DMS114 treated with DMSO at 0.1 percent for 48 hours (cell line): ENCODE data around the gene ERCC6.
A peak's percentile ranks its signal among the peaks of the same experiment; 100 is the strongest.

ENCODE experiments used
- DNase-seq: peaks from one replicate; lab custom pipeline; 2025; ENCODE audit not compliant: unreplicated experiment; lab: John Stamatoyannopoulos, UW

The ERCC6 gene

DNA sequence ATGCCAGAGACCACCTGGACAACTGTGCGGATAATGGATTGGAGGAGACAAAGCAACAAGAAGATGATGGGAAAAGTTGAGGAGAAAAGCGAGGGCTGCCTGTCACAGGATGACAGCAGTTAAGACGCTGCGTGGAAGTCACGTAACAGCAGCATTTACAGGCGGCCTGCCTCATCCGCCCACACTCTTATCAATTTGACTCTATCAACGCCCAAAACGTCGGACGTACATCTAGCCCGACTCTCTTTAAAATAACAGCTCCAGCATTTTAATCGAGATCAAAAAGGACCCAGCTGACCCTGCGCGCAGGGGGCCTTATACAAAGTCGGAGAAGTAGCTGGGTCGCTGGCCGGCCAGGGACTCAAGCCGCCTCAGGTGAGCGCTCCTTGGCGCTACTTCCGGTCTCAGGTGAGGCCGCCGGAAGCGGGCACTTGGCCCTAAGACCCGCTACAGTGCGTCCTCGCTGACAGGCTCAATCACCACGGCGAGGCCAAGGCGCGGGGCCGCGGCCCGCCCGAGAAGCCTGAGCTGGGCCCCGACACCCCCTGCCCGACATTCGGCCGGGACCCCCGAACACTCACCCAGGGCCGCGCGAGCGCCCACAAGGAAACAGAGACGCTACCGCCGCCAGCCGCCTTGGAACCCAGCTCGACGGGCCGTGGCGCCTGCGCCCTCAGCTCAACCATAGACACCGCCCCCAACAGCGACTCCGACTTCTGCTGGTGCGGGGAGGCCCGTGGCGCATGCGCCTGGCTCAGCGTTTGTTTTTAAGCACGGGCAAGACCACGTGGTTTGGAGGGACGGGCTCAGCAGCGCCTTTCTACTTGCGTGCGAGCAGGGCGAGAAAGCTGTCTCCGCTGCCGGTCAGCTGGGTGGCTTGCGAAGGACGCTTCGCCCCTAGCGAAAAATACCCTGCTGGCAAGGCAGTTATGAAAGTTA lies at the start of gene ERCC6:
Gene ERCC6 (minus strand): TSS at position 741 of the 939 bp plus-strand sequence.
- DNase-seq, result peak; percentile 95

DNA sequence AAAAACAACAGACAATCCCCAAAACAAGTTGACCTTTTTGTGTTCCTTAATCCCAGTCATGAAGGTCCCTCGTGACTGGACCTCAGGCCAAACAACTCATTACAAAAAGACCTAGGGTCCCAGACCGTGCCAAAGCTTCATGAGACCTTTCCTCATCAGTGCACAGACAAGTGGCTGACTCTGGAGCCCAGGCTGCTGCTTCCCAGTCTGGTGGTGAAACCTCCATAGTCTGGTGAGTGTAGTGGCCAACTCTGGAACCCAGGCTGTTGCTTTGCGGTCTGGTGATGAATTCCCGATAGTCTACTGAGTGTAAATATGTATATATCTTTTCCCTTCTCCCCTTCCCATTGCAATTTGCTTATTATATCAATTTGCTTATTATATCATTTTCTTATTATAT lies 49.1 kb upstream of the ERCC6 start:
- no peak for DNase-seq

GRCh38 chr10:49585387-49585786 lies 46.5 kb upstream of the ERCC6 start:
- DNase-seq, result no peak

- no peak for DNase-seq
Observed at GRCh38 chr10:49579621-49580020, 40.7 kb upstream of the ERCC6 start.

DNA sequence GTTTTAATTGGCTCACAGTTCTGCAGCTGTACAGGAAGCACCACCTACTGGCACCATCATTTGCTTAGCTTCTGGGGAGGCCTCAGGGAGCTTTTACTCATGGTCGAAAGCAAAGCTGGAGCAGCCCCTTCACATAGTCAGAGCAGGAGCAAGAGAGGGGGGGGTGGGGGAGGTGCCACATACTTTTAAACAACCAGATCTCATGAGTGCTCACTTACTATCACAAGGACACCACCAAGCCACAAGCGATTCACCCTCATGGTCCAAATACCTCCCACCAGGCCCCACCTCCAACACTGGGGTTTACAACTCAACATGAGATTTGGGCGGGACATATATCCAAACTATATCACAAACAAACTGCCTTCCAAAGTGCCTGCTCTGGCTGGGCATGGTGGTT lies 39.5 kb upstream of the ERCC6 start:
- DNase-seq, result no peak

DNA sequence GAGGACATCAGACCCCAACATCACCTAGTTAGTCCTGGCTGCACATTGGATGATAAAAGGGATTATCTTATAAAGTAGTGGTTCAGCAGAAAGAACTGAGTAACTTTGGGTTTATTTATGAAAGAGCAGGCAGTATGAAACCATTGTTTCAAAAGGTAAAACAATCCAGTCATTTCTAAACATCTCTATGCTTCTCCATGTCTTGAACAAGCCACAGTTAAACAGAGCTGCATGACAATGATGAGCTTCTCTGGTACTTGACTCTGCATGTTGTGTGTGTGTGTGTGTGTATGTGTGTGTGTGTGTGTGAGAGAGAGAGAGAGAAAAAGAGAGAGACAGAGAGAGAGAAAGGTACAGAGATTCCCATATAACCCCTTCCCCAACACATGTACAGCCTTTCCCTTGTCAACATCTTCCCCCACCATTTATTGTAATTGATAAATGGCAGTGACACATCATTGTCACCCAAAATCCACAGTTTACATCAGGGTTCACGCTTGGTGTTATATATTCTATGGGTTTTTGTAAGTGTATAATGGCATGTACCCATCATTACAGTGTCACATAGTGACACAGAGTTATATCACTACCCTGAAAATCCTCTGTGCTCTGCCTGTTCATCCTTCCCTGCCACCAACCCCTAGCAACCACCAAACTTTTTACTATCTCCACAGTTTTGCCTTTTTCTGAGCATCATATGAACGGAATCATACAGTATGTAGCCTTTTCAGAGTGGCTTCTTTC lies 38.4 kb upstream of the ERCC6 start:
- DNase-seq, result no peak

DNA sequence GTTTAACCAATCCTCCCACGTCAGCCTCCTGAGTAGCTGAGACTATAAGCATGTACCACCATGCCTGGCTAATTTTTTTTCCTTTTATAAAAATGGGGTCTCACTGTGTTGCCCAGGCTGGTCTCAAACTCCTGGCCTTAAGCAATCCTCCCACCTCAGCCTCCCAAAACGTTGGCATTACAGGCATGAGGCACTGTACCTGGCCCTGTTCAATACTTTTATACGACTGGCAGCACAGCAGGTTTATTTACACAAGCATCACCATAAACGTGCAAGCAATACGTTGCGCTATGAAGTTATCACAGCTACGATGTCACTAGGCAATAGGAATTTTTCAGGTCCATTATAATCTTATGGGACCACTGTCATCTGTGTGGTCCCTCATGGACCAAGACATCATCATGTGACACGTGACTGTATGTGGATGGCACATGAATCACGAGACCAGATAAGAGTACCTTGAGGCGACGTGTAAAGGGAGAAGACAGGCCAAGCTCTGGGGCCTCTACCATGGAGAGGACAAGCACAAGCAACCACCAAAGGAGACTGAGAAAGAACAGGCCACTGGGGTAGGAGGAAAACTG lies 36.7 kb upstream of the ERCC6 start:
- DNase-seq, result no peak

DNA sequence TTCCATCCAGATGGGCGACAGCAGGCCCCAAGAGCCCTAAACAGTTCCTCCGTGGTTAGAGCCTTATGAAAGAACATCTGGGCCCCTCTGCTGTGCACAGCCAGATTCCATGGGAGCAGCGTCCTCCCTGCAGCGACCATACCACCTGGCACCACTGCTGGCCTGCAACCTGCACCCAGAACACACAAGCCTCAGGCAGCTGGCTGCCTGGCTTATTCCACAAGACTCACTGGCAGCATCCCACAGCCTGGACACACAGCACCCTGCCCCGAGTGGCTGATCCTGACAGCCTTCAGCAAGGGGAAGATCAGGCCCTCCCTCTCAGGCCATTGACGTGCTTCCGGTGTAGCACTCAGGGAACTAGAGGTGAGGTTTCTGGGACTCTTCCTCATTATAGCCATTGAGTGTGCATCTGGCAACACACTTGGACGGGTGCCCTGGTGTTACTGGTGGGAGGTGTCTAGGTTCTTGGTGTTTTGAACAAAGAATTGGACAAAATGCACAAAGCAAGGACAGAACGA lies 33.7 kb upstream of the ERCC6 start:
- no peak for DNase-seq

DNA sequence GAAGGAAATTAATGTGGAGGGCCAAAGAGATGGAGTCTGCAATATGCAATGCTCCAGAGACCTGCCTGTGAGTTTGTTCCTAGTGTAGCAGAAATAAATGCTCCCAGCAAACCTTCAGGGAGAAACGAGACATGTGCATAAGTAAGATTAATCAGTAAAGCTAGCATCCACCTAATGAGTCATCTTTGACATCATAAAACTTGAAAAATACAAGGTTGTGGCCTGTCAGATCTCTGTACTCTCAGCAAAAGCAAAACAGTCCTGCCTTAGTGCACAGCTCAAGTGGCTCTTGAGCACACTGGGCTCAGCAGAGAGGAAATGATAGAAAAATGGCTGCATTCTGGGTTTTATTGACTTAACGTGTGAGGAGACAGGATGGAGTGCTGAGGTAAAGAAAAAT lies 32.5 kb upstream of the ERCC6 start:
- DNase-seq, result no peak

DNA sequence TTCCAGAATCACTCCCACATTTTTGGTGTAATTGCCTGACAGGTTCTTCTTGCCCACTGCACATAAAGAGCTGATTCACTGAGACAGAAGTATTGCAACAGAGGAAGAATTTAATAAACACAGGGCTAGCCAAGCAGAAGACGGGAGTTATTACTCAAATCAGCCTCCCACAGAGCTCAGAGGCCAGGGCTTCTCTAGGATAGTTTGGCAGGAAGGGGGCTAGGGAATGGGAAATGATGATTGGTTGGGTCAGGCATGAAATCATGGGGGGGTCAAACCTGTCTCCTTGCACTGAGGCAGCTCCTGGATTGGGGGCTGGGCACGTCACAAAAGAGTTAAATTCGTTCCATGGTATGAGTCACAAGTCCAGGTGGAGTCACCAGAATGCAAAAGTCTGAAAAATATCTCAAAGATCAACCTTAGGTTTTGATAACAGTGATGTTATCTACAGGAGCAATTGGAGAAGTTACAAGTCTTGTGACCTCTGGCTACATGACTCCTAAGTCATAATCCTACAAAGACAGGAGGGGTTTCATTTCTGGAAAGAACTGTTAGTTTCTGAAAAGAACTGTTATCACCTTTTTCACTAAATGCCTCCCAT lies 30.2 kb upstream of the ERCC6 start:
- no peak for DNase-seq

- no peak for DNase-seq
Observed at GRCh38 chr10:49568235-49568634, 29.3 kb upstream of the ERCC6 start.

DNA sequence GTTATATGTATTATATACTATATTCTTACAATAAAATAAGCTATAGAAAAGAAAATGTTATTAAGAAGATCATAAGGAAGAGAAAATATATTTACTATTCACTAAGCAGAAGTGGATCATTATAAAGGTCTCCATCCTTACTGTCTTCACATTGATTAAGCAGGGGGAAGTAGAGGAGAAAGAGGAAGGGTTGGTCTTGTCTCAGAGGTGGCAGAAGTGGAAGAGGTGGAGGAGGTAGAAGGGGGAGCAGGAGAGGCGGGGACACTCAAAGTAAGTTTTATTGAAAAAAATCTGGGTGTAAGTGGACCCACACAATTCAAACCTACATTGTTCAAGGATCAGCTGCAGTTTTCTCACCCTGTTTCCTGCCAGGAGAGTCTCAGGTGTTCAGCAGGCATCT lies 28.9 kb upstream of the ERCC6 start:
- no peak for DNase-seq

DNA sequence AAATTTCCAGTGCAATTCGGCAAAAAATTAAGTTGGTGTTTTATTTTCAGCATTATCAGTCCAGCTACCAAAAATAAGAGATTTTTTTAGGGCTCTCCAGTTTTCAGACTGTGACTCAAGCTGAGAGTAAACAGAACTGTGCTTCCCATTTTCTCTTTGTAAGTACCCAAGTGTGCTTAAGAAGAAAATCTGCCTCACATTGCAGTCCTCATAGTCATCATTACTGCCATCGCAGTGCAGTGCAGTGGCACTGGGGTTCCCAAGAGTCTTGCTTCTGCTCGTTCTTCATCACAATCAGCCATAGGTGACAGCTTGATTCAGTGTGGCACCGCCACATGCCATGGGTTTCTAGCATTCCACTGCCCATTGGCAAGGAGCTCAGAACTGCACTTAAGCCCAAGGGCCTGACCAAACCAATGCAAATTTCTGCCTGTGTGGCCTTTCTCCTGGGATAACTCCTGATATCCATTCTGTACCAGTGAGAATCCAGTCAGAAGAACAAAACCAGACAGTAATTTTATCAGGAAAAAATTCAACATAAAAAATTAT lies 25.6 kb upstream of the ERCC6 start:
- no peak for DNase-seq

DNA sequence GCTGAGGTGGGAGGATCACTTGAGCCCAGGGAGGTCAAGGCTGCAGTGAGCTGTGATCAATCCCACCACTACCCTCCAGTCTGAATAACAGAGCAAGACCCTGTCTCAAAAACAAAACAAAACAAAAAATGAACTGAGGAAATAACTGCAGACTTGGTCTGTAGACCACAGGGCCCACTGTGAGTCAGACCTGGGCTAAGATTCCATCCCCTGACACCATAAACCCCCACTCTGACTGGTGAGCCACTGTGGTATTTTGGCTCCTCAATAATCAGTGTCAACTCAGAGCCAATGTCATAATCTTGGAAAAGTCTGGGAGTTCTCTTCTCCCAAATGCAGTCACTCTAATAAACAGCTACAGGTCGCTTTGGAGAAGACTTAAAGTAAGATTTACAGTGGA lies 24.0 kb upstream of the ERCC6 start:
- no peak for DNase-seq

DNA sequence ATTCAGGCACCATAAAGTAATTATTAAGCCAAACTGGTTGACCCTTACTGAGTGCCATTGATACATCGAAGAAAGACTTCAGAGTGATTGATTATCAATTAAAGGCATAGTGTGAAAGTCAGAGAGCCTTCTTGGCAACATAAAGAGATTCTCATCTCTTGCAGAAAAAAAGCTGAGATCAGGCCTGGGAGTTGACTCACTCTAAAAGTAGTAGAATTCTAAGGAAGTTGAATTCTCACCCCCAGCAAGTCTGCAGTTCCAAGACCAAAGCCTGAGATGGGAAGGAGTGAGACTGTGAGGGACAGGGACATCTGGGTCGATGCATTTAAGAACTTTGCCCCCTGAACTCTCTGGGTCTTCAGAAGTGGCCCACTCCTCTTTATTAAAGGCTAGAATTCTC lies 21.6 kb upstream of the ERCC6 start:
- DNase-seq, result no peak

GRCh38 chr10:49559476-49559875 lies 20.6 kb upstream of the ERCC6 start:
- DNase-seq, result no peak

DNA sequence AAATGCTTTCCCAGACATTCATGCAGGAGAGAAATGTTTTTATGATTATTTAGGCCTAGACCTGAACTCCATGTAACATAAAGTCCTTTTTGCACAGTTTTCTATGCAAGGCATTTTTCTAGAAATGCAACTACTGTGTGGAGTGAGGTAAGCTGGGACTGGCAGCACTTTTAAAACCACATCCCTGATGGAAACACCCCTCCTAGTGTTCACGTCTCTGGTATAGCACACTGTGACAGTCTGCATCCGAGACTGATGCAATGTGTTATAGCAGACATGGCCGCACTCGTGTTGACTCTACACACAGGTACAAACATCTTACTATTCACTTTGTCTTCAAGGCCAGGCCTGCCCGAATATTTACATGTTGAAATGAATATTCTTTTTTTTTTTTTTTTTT lies 19.3 kb upstream of the ERCC6 start:
- no peak for DNase-seq

DNA sequence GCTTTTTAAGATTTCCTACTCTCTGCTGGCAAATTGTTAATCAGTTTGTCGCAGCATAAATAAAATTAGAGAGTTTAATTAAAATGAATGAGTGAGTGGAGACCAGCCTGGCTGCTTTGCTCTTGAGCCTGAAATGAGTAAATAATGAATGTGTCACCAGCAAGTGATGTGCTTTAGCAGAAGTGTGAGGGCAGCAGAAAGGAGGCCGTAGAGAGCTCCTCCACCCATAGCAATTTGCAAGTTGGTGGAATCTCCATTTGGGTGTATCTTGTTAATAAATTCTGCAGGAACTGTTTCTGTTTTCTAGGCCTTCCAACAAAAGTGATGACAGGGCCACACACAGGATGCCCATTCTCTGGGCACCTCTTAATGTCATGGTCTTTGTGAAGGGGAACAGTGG lies 18.8 kb upstream of the ERCC6 start:
- DNase-seq, result no peak

DNA sequence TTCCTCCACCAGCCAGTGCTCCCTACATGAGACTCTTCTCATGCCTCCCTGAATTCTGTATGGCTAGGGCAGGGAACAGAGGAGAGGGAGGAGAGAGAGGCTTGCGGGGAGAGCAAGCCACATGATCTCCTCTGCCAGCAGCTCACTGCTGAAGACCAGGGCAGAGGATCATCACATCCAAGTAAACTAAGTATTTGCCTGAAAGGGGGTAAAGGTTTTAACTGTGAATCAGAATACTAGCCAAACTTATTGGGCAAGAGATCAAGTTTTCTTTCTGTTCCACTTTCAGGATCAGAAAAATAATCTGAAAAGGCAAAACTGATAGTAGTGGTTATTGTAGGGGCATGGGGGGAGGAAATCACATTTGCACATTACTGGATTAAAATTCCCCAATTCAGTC lies 17.8 kb upstream of the ERCC6 start:
- no peak for DNase-seq

DNA sequence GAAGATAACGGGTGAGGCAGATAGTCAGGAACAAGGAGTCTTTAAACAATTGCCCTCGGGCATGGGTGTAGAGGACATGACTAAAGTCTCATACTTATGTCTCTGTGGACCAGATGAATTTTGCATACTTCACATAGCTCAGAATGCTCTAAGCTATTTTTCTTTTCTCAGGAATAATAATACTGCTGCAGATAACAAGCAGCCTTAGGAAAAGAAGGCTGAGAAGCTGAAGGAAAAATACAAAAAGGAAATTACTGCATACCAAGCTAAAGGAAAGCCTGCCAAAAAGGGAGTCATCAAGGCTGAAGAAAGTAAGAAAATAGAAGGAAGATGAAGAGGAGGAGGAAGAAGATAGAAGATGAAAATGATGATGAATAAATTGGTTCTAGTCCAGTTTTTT lies 13.4 kb upstream of the ERCC6 start:
- no peak for DNase-seq

DNA sequence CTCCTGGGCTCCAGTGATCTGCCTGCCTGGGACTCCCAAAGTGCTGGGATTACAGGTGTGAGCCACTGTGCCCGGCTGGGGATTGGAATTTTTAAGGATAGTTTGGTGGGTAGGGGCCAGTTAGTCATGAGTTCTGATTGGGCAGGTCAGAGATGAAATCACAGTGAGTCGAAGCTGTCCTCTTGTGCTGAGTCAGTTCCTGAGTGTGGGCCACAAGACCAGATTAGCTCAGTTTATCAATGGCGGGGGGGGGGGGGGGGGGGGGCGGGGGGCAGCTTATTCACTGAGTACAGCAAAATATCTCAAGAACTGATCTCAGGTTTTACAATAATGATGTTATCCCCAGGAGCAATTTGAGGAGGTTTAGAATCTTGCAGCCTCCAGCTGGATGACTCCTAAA lies 11.6 kb upstream of the ERCC6 start:
- DNase-seq, result no peak
